ENCODE data around the gene VSIR.

GRCh38 chr10:71708301-71708703 is 65.0 kb downstream of the VSIR start:
- peak; percentile 48 to 92 (median 74) for TF ChIP-seq CTCF (IDR thresholded peaks at IDR 0.05)
- TF ChIP-seq POLR2A (IDR thresholded peaks at IDR 0.05), result no peak
